WTC11 (cell line): ENCODE data around the gene TRIM16.
"Not testable (repeated sequence)": the region's sequence is repeated elsewhere in the genome, so short reads cannot be mapped to it uniquely, and the experiment has no call there.

Experiments
- CBFB ChIP-seq: sonication (generic); formaldehyde crosslinking; IDR thresholded peaks from 2 replicates; pipeline ENCODE4 v1.8.1; 2022; ENCODE audit warnings: mild to moderate bottlenecking, low read depth, missing genetic modification reagents
- CREM ChIP-seq: sonication (generic); formaldehyde crosslinking; IDR thresholded peaks from 2 replicates; pipeline ENCODE4 v1.8.1; 2022; ENCODE audit warnings: mild to moderate bottlenecking, missing genetic modification reagents, moderate library complexity
- ELF4 ChIP-seq: sonication (generic); formaldehyde crosslinking; IDR thresholded peaks from 2 replicates; pipeline ENCODE4 v1.8.1; 2022; ENCODE audit warnings: low read depth, mild to moderate bottlenecking, moderate library complexity, missing genetic modification reagents
- FOXK1 ChIP-seq: sonication (generic); formaldehyde crosslinking; IDR thresholded peaks from 2 replicates; pipeline ENCODE4 v1.8.0; 2022; ENCODE audit warnings: mild to moderate bottlenecking, moderate library complexity, missing genetic modification reagents
- FOXP1 ChIP-seq: sonication (generic); formaldehyde crosslinking; IDR thresholded peaks from 2 replicates; pipeline ENCODE4 v1.8.0; 2022; ENCODE audit warnings: missing genetic modification reagents, mild to moderate bottlenecking, moderate library complexity, borderline replicate concordance
- NFYB ChIP-seq: sonication (generic); formaldehyde crosslinking; conservative IDR thresholded peaks from 2 replicates; pipeline ENCODE4 v1.8.0; 2022; ENCODE audit warnings: low read depth, missing genetic modification reagents
- PRRX2 ChIP-seq: fragments of 250-450 bp; sonication (Bioruptor Pico); IDR thresholded peaks from 2 replicates; pipeline ENCODE4 v1.8.0; 2021; ENCODE audit warnings: mild to moderate bottlenecking
- SP1 ChIP-seq: sonication (generic); formaldehyde crosslinking; conservative IDR thresholded peaks from 2 replicates; pipeline ENCODE4 v1.8.1; 2022; ENCODE audit warnings: missing genetic modification reagents
- TF ChIP-seq, protein P1 (sequence below): fragments of 200-600 bp; IDR thresholded peaks from 2 replicates; pipeline ENCODE4 v1.8.0; 2022; ENCODE audit warnings: antibody characterized with exemption
- TF ChIP-seq, protein P2 (sequence below): sonication (generic); formaldehyde crosslinking; IDR thresholded peaks from 2 replicates; pipeline ENCODE4 v1.8.0; 2022; ENCODE audit warnings: mild to moderate bottlenecking, missing genetic modification reagents
- TF ChIP-seq, protein P3 (sequence below): sonication (generic); formaldehyde crosslinking; IDR thresholded peaks from 2 replicates; pipeline ENCODE4 v1.8.0; 2022; ENCODE audit warnings: missing genetic modification reagents
- TF ChIP-seq, protein P4 (sequence below): sonication (generic); formaldehyde crosslinking; IDR thresholded peaks from 2 replicates; pipeline ENCODE4 v1.8.1; 2023; ENCODE audit warnings: mild to moderate bottlenecking, missing genetic modification reagents
- TF ChIP-seq, protein P5 (sequence below): sonication (generic); formaldehyde crosslinking; IDR thresholded peaks from 2 replicates; pipeline ENCODE4 v1.8.0; 2022; ENCODE audit warnings: mild to moderate bottlenecking, missing genetic modification reagents

DNA sequence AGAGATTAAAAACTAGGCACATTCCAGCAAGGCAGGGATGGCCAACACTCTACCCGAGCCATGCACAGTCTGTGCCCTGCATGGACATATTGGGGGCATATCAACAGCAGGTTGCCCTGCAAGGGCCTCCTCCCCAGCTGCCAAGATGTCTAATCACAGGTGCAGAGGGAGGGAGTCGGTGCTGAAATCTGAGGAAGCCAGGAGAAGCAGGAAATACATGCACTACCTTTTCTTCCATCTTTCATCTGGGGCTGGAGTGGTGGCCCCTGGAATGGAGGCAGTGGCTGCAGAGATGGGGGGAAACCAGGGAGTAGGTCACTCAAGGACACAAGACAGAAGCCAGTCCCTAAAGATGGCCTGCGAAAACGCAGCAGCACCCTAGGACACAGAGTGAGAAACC, 60.9 kb downstream of the TRIM16 start:
- TF ChIP-seq, protein P1, sequence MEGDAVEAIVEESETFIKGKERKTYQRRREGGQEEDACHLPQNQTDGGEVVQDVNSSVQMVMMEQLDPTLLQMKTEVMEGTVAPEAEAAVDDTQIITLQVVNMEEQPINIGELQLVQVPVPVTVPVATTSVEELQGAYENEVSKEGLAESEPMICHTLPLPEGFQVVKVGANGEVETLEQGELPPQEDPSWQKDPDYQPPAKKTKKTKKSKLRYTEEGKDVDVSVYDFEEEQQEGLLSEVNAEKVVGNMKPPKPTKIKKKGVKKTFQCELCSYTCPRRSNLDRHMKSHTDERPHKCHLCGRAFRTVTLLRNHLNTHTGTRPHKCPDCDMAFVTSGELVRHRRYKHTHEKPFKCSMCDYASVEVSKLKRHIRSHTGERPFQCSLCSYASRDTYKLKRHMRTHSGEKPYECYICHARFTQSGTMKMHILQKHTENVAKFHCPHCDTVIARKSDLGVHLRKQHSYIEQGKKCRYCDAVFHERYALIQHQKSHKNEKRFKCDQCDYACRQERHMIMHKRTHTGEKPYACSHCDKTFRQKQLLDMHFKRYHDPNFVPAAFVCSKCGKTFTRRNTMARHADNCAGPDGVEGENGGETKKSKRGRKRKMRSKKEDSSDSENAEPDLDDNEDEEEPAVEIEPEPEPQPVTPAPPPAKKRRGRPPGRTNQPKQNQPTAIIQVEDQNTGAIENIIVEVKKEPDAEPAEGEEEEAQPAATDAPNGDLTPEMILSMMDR: not testable (repeated sequence)
- not testable (repeated sequence) for TF ChIP-seq ELF4; PRRX2 (CRISPR knock-in tag); CBFB; NFYB; SP1 (CRISPR knock-in tag); FOXK1 (CRISPR knock-in tag); CREM; FOXP1
- TF ChIP-seq, protein P2, sequence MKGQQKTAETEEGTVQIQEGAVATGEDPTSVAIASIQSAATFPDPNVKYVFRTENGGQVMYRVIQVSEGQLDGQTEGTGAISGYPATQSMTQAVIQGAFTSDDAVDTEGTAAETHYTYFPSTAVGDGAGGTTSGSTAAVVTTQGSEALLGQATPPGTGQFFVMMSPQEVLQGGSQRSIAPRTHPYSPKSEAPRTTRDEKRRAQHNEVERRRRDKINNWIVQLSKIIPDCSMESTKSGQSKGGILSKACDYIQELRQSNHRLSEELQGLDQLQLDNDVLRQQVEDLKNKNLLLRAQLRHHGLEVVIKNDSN (CRISPR knock-in tag): not testable (repeated sequence)
- TF ChIP-seq, protein P3, sequence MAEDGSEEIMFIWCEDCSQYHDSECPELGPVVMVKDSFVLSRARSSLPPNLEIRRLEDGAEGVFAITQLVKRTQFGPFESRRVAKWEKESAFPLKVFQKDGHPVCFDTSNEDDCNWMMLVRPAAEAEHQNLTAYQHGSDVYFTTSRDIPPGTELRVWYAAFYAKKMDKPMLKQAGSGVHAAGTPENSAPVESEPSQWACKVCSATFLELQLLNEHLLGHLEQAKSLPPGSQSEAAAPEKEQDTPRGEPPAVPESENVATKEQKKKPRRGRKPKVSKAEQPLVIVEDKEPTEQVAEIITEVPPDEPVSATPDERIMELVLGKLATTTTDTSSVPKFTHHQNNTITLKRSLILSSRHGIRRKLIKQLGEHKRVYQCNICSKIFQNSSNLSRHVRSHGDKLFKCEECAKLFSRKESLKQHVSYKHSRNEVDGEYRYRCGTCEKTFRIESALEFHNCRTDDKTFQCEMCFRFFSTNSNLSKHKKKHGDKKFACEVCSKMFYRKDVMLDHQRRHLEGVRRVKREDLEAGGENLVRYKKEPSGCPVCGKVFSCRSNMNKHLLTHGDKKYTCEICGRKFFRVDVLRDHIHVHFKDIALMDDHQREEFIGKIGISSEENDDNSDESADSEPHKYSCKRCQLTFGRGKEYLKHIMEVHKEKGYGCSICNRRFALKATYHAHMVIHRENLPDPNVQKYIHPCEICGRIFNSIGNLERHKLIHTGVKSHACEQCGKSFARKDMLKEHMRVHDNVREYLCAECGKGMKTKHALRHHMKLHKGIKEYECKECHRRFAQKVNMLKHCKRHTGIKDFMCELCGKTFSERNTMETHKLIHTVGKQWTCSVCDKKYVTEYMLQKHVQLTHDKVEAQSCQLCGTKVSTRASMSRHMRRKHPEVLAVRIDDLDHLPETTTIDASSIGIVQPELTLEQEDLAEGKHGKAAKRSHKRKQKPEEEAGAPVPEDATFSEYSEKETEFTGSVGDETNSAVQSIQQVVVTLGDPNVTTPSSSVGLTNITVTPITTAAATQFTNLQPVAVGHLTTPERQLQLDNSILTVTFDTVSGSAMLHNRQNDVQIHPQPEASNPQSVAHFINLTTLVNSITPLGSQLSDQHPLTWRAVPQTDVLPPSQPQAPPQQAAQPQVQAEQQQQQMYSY: not testable (repeated sequence)
- TF ChIP-seq, protein P4, sequence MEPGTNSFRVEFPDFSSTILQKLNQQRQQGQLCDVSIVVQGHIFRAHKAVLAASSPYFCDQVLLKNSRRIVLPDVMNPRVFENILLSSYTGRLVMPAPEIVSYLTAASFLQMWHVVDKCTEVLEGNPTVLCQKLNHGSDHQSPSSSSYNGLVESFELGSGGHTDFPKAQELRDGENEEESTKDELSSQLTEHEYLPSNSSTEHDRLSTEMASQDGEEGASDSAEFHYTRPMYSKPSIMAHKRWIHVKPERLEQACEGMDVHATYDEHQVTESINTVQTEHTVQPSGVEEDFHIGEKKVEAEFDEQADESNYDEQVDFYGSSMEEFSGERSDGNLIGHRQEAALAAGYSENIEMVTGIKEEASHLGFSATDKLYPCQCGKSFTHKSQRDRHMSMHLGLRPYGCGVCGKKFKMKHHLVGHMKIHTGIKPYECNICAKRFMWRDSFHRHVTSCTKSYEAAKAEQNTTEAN (CRISPR knock-in tag): not testable (repeated sequence)
- TF ChIP-seq, protein P5, sequence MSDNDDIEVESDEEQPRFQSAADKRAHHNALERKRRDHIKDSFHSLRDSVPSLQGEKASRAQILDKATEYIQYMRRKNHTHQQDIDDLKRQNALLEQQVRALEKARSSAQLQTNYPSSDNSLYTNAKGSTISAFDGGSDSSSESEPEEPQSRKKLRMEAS: not testable (repeated sequence)
